Progenitor cell of endocrine pancreas (in vitro differentiated cells): Measurements from ENCODE around the gene ERC1. TPM values are rescaled to one million over a fixed set of nuclear protein-coding genes. Genes with fewer than 3 reads are reported as not detected.
"Not testable (repeated sequence)": the region's sequence is repeated elsewhere in the genome, so short reads cannot be mapped to it uniquely, and the experiment has no call there.

ENCODE experiments used
- DNase-seq: peaks from one replicate; pipeline ENCODE4 v3.0.0; 2021; ENCODE audit warnings: low spot score; ENCODE audit not compliant: unreplicated experiment
- H3K27ac Mint-ChIP-seq: 2 replicates; pipeline ENCODE4 v1.8.0; 2021; ENCODE audit warnings: mild to moderate bottlenecking, moderate library complexity, mixed read lengths
- H3K27me3 Mint-ChIP-seq: 2 replicates; pipeline ENCODE4 v1.8.0; 2021; ENCODE audit warnings: mixed read lengths
- H3K36me3 Mint-ChIP-seq: 2 replicates; pipeline ENCODE4 v1.8.0; 2022; ENCODE audit warnings: mixed read lengths; ENCODE audit not compliant: insufficient read depth
- H3K4me1 Mint-ChIP-seq: 2 replicates; pipeline ENCODE4 v1.8.0; 2021; ENCODE audit warnings: low read depth, mixed read lengths
- H3K4me3 Mint-ChIP-seq: 2 replicates; pipeline ENCODE4 v1.8.0; 2021; ENCODE audit warnings: low read depth, mild to moderate bottlenecking, moderate library complexity, mixed read lengths
- H3K9me3 Mint-ChIP-seq: 2 replicates; pipeline ENCODE4 v1.8.0; 2021; ENCODE audit warnings: low read depth, mixed read lengths
- CTCF ChIP-seq: fragments of 200-600 bp; sonication (generic); IDR thresholded peaks from one replicate; pipeline ENCODE4 v1.5.0; 2021; ENCODE audit warnings: antibody characterized with exemption, mild to moderate bottlenecking; ENCODE audit not compliant: unreplicated experiment
- total RNA-seq: library from RNA; stranded (reverse); gene quantifications from 2 replicates; pipeline ENCODE4 v1.2.1, GENCODE V29; 2021

The ERC1 gene
- total RNA-seq, 1 donor from 2014 or later: 146 TPM

- H3K36me3 Mint-ChIP-seq: peaks cover 35% of the 10 kb centered on the region
Observed at GRCh38 chr12:1314523-1314922, 323.5 kb downstream of the ERC1 start.

DNA sequence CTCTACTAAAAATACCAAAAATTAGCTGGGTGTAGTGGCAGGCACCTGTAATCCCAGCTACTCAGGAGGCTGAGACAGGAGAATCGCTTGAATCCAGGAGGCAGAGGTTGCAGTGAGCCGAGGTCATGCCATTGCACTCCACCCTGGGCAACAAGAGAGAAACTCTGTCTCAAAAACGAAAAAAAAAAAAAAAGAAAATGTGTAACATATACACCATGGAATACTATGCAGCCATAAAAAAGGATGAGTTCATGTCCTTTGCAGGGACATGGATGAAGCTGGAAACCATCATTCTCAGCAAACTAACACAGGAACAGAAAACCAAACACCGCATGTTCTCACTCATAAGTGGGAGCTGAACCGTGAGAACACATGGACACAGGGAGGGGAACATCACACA, 326.0 kb downstream of the ERC1 start:
- not testable (repeated sequence) for H3K27me3 Mint-ChIP-seq, H3K4me3 Mint-ChIP-seq, DNase-seq, H3K9me3 Mint-ChIP-seq, H3K27ac Mint-ChIP-seq
- Mint-ChIP-seq H3K4me1 (peaks cover 16% of the 10 kb centered on the region), H3K36me3 (peaks cover 32% of the 10 kb centered on the region)

More at GRCh38 chr12:1314523-1314922, 323.5 kb downstream of the ERC1 start:
- Mint-ChIP-seq H3K27me3 (no peaks in the 10 kb centered on the region), H3K27ac (no peak overlapping the region), H3K4me3 (no peak overlapping the region), H3K4me1 (peaks cover 27% of the 10 kb centered on the region), H3K9me3 (peaks cover 4% of the 10 kb centered on the region)
- no peak for DNase-seq
- no peak for TF ChIP-seq CTCF

- Mint-ChIP-seq H3K4me3 (peak overlapping the region; percentile 8), H3K9me3 (peaks cover 4% of the 10 kb centered on the region), H3K4me1 (peaks cover 14% of the 10 kb centered on the region), H3K27ac (peak overlapping the region; percentile 65), H3K27me3 (no peaks in the 10 kb centered on the region), H3K36me3 (peaks cover 27% of the 10 kb centered on the region)
- no peak for DNase-seq
- TF ChIP-seq CTCF: no peak
Observed at GRCh38 chr12:1318327-1319031, 327.5 kb downstream of the ERC1 start.

DNA sequence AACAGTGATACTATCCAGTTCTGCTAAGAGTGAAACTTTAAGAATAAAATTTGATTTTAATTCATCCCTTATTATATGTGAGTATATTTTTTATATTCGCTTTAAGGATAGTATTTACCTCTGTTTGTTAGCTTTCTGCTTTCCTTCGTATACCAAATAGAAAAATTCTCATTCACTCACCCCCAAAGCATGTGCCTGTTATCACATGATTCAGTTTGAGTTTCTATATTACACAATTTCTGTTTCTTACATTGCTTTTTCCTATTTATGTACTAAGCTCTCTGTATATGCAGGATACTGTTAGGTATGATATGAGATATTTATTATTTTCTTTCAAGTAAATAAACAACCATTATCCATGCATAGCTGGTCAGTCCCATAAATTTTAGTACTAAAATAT, 328.2 kb downstream of the ERC1 start:
- Mint-ChIP-seq H3K27me3 (no peaks in the 10 kb centered on the region), H3K9me3 (peaks cover 4% of the 10 kb centered on the region), H3K36me3 (peaks cover 22% of the 10 kb centered on the region), H3K4me3 (no peak overlapping the region), H3K27ac (peak overlapping the region; percentile 65), H3K4me1 (peaks cover 14% of the 10 kb centered on the region)
- DNase-seq: no peak
- no peak for TF ChIP-seq CTCF

DNA sequence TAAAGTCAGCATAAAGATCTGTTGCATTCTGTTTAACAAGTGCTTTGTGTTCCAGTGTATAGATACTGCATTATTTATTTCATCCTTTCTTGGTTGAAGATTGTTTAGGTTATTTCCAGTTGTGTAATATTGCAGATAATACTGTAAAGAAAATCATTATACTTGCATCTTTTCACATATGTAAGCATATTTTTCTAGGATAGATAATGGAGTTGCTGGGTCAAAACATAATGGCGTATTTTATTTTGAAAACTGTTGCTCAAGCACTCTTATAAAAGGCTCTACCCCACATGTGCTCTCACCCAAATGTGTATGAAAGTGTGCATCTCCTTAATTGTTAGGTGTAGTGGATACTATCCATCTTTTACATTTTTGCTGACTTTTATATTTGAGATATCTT, 329.0 kb downstream of the ERC1 start:
- no peak overlapping the region for H3K4me3 Mint-ChIP-seq
- peaks cover 15% of the 10 kb centered on the region for H3K4me1 Mint-ChIP-seq
- no peak for DNase-seq
- TF ChIP-seq CTCF: no peak
- H3K27ac Mint-ChIP-seq: peak overlapping the region; percentile 6
- no peaks in the 10 kb centered on the region for H3K27me3 Mint-ChIP-seq
- H3K36me3 Mint-ChIP-seq: peaks cover 16% of the 10 kb centered on the region
- H3K9me3 Mint-ChIP-seq: no peaks in the 10 kb centered on the region

GRCh38 chr12:1322821-1323220, 331.8 kb downstream of the ERC1 start:
- Mint-ChIP-seq H3K27ac (no peak overlapping the region), H3K4me1 (peaks cover 25% of the 10 kb centered on the region), H3K27me3 (no peaks in the 10 kb centered on the region), H3K9me3 (no peaks in the 10 kb centered on the region), H3K36me3 (peaks cover 4% of the 10 kb centered on the region), H3K4me3 (no peak overlapping the region)
- no peak for TF ChIP-seq CTCF
- no peak for DNase-seq
